ENCODE results near the gene NEURL4. TPM values are rescaled to one million over a fixed set of nuclear protein-coding genes. Genes with fewer than 3 reads are reported as not detected.

NEURL4 gene
- polyA plus RNA-seq, 1 of the 3 experiments (the other 2 are of a cell fraction): 22.1 TPM

DNA sequence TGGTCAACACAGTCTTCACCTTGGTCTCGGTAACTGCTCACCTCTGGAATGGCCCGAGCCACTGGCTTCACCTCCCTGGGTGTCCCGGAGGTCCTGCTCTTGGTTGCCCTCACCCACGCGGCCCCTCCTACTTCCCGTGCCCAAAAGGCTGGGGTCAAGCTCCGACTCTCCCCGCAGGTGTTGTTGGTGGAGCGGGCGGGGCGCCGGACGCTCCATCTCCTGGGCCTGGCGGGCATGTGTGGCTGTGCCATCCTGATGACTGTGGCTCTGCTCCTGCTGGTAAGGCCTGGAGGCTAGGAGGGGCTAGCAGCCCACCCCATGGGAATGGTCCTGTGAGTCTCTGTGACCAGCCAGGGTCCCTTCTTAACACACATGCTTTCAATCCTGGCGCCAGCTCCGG is 44.2 kb downstream of the NEURL4 start:
- ChIA-PET POLR2A (no interaction called here), CTCF (interaction anchor here (0.8 to 8.8 kb wide), 3 partner anchors 13 to 263 kb away, joined by 3 to 169 read pairs (median 3); no protein-coding TSS in a partner anchor)
- no peaks in the 10 kb centered on the region for H4K20me1 ChIP-seq (ENCODE audit: insufficient read depth)
- no peak overlapping the region for H3K27ac ChIP-seq (ENCODE audit: low read depth in 2 of 2, low read length in 1 of 2)
- TF ChIP-seq, protein P1, sequence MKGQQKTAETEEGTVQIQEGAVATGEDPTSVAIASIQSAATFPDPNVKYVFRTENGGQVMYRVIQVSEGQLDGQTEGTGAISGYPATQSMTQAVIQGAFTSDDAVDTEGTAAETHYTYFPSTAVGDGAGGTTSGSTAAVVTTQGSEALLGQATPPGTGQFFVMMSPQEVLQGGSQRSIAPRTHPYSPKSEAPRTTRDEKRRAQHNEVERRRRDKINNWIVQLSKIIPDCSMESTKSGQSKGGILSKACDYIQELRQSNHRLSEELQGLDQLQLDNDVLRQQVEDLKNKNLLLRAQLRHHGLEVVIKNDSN (IDR thresholded peaks at IDR 0.05; ENCODE audit: borderline replicate concordance, low read depth): no peak
- TF ChIP-seq NFIC (IDR thresholded peaks at IDR 0.05; ENCODE audit: borderline replicate concordance) (no peak), FOXJ3 (CRISPR knock-in tag; IDR thresholded peaks at IDR 0.05) (no peak), RXRA (IDR thresholded peaks at IDR 0.05; ENCODE audit: borderline replicate concordance, low read depth) (no peak), YY1 (IDR thresholded peaks at IDR 0.05; ENCODE audit: low read depth) (no peak), TAF1 (IDR thresholded peaks at IDR 0.05; ENCODE audit: borderline replicate concordance, low read depth, low read length) (no peak), RFX5 (IDR thresholded peaks at IDR 0.05; ENCODE audit: low read length) (no peak), MXI1 (IDR thresholded peaks at IDR 0.05; ENCODE audit: low read depth, low read length) (no peak), POLR2AphosphoS5 (IDR thresholded peaks at IDR 0.05; ENCODE audit: low read depth, low read length) (no peak), JUND (IDR thresholded peaks at IDR 0.05) (no peak), GATA2 (CRISPR knock-in tag; IDR thresholded peaks at IDR 0.05) (no peak), CHD2 (IDR thresholded peaks at IDR 0.05; ENCODE audit: low read length, partially characterized antibody) (no peak), EZH2phosphoT487 (IDR thresholded peaks at IDR 0.05; ENCODE audit: borderline replicate concordance, low read depth) (no peak)
- TF ChIP-seq, protein P2, sequence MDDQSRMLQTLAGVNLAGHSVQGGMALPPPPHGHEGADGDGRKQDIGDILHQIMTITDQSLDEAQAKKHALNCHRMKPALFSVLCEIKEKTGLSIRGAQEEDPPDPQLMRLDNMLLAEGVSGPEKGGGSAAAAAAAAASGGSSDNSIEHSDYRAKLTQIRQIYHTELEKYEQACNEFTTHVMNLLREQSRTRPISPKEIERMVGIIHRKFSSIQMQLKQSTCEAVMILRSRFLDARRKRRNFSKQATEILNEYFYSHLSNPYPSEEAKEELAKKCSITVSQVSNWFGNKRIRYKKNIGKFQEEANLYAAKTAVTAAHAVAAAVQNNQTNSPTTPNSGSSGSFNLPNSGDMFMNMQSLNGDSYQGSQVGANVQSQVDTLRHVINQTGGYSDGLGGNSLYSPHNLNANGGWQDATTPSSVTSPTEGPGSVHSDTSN (IDR thresholded peaks at IDR 0.05): no peak
- TF ChIP-seq, protein P3, sequence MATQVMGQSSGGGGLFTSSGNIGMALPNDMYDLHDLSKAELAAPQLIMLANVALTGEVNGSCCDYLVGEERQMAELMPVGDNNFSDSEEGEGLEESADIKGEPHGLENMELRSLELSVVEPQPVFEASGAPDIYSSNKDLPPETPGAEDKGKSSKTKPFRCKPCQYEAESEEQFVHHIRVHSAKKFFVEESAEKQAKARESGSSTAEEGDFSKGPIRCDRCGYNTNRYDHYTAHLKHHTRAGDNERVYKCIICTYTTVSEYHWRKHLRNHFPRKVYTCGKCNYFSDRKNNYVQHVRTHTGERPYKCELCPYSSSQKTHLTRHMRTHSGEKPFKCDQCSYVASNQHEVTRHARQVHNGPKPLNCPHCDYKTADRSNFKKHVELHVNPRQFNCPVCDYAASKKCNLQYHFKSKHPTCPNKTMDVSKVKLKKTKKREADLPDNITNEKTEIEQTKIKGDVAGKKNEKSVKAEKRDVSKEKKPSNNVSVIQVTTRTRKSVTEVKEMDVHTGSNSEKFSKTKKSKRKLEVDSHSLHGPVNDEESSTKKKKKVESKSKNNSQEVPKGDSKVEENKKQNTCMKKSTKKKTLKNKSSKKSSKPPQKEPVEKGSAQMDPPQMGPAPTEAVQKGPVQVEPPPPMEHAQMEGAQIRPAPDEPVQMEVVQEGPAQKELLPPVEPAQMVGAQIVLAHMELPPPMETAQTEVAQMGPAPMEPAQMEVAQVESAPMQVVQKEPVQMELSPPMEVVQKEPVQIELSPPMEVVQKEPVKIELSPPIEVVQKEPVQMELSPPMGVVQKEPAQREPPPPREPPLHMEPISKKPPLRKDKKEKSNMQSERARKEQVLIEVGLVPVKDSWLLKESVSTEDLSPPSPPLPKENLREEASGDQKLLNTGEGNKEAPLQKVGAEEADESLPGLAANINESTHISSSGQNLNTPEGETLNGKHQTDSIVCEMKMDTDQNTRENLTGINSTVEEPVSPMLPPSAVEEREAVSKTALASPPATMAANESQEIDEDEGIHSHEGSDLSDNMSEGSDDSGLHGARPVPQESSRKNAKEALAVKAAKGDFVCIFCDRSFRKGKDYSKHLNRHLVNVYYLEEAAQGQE (IDR thresholded peaks at IDR 0.05; ENCODE audit: low read depth, low read length): no peak
- TF ChIP-seq, protein P4, sequence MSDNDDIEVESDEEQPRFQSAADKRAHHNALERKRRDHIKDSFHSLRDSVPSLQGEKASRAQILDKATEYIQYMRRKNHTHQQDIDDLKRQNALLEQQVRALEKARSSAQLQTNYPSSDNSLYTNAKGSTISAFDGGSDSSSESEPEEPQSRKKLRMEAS (IDR thresholded peaks at IDR 0.05; ENCODE audit: low read depth): no peak
- no peaks in the 10 kb centered on the region for H3K9me3 ChIP-seq
- no peak overlapping the region for H3K4me2 ChIP-seq
- 79% methylated on average over 13 of the region's 16 CpGs for WGBS (ENCODE audit: low lambda C conversion rate)
- peaks cover 6 to 18% of the 10 kb centered on the region in 2 experiments; a peak in 2 of 4 replicates for H3K4me1 ChIP-seq (ENCODE audit: control insufficient read depth in 1 of 2, insufficient read depth in 2 of 2, low read depth in 1 of 2, low read length in 1 of 2)
- H3K4me3 ChIP-seq (ENCODE audit: low read depth in 2 of 2, low read length in 1 of 2): no peak overlapping the region
- H3K27me3 ChIP-seq (ENCODE audit: insufficient read depth): peaks cover 6% of the 10 kb centered on the region; the same call in 1 of the 2 replicates
- H3K9me2 ChIP-seq: no peaks in the 10 kb centered on the region
- H3K79me2 ChIP-seq (ENCODE audit: insufficient read depth): no peaks in the 10 kb centered on the region
- H3K36me3 ChIP-seq (replicated peaks in 1 of 2; ENCODE audit: control insufficient read depth in 1 of 2, insufficient read depth in 2 of 2, low read length in 1 of 2): no peaks in the 10 kb centered on the region
- no peak overlapping the region for H3K9ac ChIP-seq
- H2AFZ ChIP-seq (ENCODE audit: low read depth): no peak overlapping the region
- DNase-seq: no peak
- H3F3A ChIP-seq (replicated peaks; ENCODE audit: insufficient read depth): peaks cover 13% of the 10 kb centered on the region

Data from SK-N-SH (cell line).